ENCODE results near the gene GLT1D1. TPM values are rescaled to one million over a fixed set of nuclear protein-coding genes. Genes with fewer than 3 reads are reported as not detected.

Gene GLT1D1
- total and polyA plus RNA-seq, 2 of the 8 experiments (the other 6 are each of a cell fraction or from before 2014, with no cell fraction given) = 1.5 to 3.6 TPM

- no peak for TF ChIP-seq ATF2 (IDR thresholded peaks at IDR 0.05; ENCODE audit: low read length)
- TF ChIP-seq FOSL1 (IDR thresholded peaks at IDR 0.05; ENCODE audit: insufficient read depth, low read depth, low read length) = no peak
- peak; percentile 75 for TF ChIP-seq POLR2AphosphoS5 (IDR thresholded peaks at IDR 0.05; ENCODE audit: low read depth, low read length)
- peak in 1 of 2 experiments; percentile 29; a peak in 1 of 4 replicates for TF ChIP-seq SIN3A (conservative IDR thresholded peaks at IDR 0.05 in 1 of 2, IDR thresholded peaks at IDR 0.05 in 1 of 2; ENCODE audit: low read depth in 1 of 2, low read length in 2 of 2)
- TF ChIP-seq ZNF274 (IDR thresholded peaks at IDR 0.05; ENCODE audit: borderline replicate concordance, extremely low read depth, low read length) = no peak
- 0 out of 2 replicates have a peak, but pooled peaks have one; percentile 36 for TF ChIP-seq TBP (IDR thresholded peaks at IDR 0.05; ENCODE audit: low read depth, low read length)
- TF ChIP-seq MAX (IDR thresholded peaks at IDR 0.05) = peak; percentile 10; the same call in 1 of the 2 replicates
- TF ChIP-seq NRF1 (IDR thresholded peaks at IDR 0.05; ENCODE audit: low read depth, low read length) = no peak
- TF ChIP-seq SP2 (IDR thresholded peaks at IDR 0.05; ENCODE audit: low read length) = no peak
- TF ChIP-seq YY1 (IDR thresholded peaks at IDR 0.05; ENCODE audit: low read depth, low read length) = no peak
- TF ChIP-seq RNF2 (IDR thresholded peaks at IDR 0.05; ENCODE audit: borderline replicate concordance, low read depth, low read length, missing control alignments, poor library complexity, severe bottlenecking) = no peak
- TF ChIP-seq SRF (IDR thresholded peaks at IDR 0.05; ENCODE audit: low read depth, low read length) = no peak
- TF ChIP-seq BCL11A (IDR thresholded peaks at IDR 0.05; ENCODE audit: low read depth in 2 of 2, low read length in 2 of 2) = no peak
- no peak for TF ChIP-seq CHD1 (IDR thresholded peaks at IDR 0.05; ENCODE audit: low read depth, low read length)
- TF ChIP-seq TAF7 (optimal IDR thresholded peaks at IDR 0.05; ENCODE audit: borderline replicate concordance, low read depth, low read length) = no peak
- no peak for TF ChIP-seq JUND (IDR thresholded peaks at IDR 0.05; ENCODE audit: low read length)
- no peak for TF ChIP-seq TEAD4 (IDR thresholded peaks at IDR 0.05; ENCODE audit: low read depth, low read length)
- TF ChIP-seq SIRT6 (IDR thresholded peaks at IDR 0.05; ENCODE audit: low read length) = no peak
- peak; percentile 44; the same call in 1 of the 2 replicates for TF ChIP-seq TAF1 (IDR thresholded peaks at IDR 0.05; ENCODE audit: low read depth, low read length)
- peak; percentile 31; the same call in 1 of the 2 replicates for TF ChIP-seq CREB1 (IDR thresholded peaks at IDR 0.05)
- TF ChIP-seq PHF8 (conservative IDR thresholded peaks at IDR 0.05; ENCODE audit: low read depth, low read length) = peak; percentile 42
- 0 out of 2 replicates have a peak, but pooled peaks have one; percentile 48 for TF ChIP-seq RBBP5 (IDR thresholded peaks at IDR 0.05; ENCODE audit: borderline replicate concordance, low read depth, low read length)
Measured at GRCh38 chr12:128823216-128823915, 29.9 kb upstream of the GLT1D1 start (continued).

Measured in H1 (cell line).